Measurements from ENCODE around the gene BCAS3.

BCAS3 gene

DNA sequence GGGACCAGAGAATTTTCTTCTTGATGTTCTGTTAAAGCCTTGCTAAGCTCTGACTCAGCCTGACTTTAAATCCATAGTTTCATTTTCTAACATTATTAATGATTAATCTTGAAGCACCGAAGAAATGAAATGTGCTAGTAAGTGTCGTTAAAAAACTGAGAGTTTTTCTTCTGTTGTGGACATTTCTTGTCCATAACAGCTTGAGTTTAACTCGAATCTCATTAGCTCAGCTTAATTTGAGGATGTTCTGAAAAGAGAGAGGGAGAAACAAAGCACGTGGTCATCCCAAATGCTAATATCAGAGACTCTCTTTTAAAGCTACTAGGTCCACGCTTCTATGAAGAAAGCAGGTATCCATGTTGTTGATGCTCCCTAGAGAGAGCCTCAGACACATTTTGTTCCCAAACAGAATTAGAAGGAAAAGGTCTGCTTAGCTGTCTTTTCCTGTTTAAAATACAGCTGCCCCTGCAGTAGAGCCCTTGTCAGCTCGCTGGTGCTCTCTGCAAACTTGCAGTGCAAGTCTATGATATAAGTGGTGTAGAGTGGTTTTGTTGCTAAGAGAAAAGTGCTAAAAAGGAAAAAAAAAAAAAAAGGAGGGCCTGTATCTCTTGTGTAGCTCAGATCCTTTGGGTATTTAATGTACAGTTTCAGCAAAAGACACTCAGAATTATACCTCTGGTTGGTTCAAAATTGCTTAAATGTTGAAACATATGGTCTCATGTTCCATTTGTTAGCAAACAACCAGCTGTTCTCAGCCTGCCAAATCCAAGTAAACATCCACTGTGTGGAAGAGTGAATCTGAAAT lies 530.9 kb downstream of the BCAS3 start:
- DNase-seq, result no peak

GRCh38 chr17:61209106-61209439 lies 531.4 kb downstream of the BCAS3 start:
- no peak for DNase-seq

- peak; percentile 53 to 59 for DNase-seq
Observed at GRCh38 chr17:61209525-61209924, 531.9 kb downstream of the BCAS3 start.

GRCh38 chr17:61211236-61211635 lies 533.6 kb downstream of the BCAS3 start:
- no peak for DNase-seq

- no peak for DNase-seq
Observed at GRCh38 chr17:61212655-61213054, 535.0 kb downstream of the BCAS3 start.

DNA sequence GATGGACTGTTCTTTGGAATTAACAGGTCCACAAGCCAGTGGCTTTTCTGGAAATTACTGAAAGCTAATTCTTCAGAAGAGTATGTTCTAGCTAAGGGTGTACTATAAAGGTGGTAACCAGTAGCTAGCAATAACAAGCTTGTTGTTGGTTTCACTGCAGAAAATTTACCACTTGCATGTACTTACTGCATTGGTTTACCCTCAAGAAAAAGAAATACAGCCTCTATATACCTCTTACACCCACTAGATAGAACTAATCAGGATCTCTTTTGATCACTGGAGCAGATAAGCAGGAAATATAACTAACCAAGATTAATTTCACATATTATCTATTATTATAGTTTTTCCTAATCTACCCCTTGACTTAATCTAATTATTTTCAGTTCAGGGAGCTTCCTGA lies 537.1 kb downstream of the BCAS3 start:
- no peak for DNase-seq

DNA sequence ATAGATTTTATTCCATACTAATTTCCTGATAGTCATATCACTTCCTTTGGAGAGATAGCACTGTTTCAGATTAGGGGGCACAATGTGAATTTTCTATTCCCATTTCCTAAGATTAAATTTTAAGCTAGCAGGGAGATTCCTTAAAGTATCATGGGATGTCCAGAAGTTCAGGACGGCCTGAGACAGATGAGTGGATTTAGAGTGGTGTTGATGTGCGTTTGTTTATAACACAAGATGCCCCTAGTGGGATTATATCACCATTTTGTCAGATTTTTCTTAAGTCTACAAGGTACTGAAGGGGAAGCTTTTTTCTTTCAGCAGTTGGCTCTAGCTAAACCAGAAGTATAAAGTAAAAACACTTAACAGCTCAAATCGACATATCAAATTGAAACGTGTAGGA lies 538.4 kb downstream of the BCAS3 start:
- no peak for DNase-seq

DNA sequence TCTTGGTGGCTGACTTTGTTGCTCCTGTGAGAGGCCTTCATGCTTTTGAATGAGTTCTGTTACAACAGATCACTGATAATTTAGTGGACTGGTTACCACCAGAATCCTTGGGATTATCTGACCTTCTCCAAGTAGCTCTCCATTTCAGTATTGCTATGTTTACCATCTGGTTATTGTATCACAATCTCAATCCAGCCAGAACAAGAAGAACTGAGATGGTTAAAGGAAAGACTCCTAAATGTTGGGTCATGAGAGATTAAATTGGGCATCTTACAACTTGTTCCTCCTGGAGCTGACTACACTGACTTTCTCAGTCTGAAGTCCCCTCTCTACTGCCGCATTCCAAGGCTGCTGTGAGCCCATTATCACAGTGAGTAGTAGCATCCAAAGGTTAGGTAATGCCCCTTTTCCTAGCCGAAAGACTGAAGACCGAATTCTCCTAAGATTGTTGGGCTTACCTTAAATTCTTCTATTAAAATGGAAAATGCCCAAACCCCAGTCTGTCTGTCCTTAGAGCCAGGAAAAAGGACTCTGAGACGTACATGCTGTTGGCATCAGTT lies 540.3 kb downstream of the BCAS3 start:
- DNase-seq, result no peak

DNA sequence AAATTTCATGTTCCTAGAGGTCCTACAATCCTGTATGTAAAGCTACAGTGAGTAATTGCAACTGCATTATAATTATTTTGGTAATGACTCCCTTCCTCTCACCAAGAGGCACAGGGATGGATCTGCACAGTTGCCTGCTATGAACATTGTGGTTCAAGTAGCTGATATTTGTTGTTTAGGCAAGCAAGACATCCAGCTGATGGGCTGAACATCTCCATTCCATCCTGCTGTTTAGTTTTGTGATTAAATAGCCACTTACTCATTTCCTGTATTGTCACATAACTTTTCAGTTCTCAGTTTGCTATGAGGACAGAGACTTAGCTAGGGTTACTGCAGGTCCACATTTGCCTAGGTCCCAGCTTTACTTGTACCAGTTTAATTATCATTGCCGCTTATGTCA lies 540.8 kb downstream of the BCAS3 start:
- DNase-seq, result no peak

GRCh38 chr17:61219460-61219859 lies 541.8 kb downstream of the BCAS3 start:
- no peak for DNase-seq

GRCh38 chr17:61221181-61221580 lies 543.5 kb downstream of the BCAS3 start:
- DNase-seq, result no peak

GRCh38 chr17:61221597-61222471 lies 544.2 kb downstream of the BCAS3 start:
- DNase-seq, result no peak

DNA sequence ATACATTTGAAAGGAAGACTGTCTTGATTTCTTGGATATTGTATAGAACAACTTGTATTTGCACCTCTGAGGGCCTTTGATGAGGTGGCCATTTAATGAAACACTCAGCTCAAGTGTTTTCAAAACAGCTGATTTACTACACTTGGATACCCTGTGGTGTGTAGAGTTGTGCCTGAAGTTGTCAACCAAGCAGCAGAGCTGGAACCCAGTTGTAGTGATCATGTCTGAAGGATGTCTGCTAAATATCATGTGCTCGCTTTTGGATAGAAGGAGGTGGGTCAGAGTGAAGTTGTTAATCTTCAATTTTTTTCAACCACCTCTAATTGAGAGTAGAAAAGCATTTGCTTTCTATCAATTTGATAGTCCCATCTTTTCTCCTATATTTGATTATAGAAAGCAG lies 546.1 kb downstream of the BCAS3 start:
- DNase-seq, result no peak

DNA sequence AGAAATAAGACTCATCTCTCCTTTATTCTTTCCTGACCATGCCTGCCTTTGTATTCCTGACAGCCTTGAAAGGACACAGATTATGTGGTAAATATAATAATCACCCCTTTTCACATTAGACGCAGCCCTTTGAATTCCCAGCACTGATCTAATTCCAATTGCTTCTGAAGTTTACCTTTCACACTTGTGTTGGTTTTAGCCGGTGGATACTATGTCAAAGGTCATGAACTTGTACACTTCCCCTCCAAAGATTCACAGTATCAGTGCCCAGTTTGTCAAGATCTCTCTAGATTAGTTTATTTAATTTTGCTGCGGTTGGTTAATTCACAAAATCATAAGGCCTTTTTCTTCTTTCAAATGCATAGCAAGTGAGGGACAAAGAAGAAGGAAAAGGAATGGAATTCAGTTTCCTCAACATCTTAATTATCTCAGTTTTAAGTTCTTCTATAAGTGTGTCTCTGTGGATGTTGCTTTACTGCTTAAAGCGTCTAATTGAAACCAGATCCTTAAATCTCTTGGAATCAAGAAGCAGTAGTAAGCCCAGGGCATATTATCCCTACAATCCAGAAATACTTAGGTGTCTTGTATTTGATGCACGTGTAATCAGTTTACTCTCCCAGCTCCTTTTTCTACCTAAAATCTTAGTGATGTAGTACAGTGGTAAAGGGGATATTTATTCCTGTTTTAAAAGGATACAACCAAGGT lies 547.7 kb downstream of the BCAS3 start:
- no peak for DNase-seq

GRCh38 chr17:61227866-61228265 lies 550.2 kb downstream of the BCAS3 start:
- no peak for DNase-seq

- DNase-seq, result no peak
Observed at GRCh38 chr17:61230461-61230860, 552.8 kb downstream of the BCAS3 start.

GRCh38 chr17:61230972-61231820 lies 553.5 kb downstream of the BCAS3 start:
- DNase-seq, result no peak

- no peak for DNase-seq
Observed at GRCh38 chr17:61232871-61233270, 555.2 kb downstream of the BCAS3 start.

- DNase-seq, result no peak
Observed at GRCh38 chr17:61233991-61234750, 556.5 kb downstream of the BCAS3 start.

- no peak for DNase-seq
Observed at GRCh38 chr17:61235001-61235826, 557.6 kb downstream of the BCAS3 start.

DNA sequence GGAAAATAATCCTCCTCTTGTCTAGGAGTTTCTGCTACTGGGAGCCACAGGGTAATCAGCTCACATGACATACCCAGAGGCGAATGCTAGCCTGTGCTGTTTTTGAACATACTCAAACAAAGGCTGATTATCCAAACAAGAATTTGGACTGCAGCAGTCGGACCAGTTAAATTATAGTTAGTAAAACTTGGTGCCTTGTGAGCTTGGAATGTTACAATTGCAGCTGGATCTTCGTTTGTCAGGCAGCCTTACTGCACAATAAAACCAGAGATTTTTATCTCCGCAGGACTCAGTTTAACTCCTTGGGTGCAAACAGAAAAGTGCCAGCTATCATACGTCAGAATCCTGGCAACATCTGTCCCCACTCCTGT lies 558.2 kb downstream of the BCAS3 start:
- DNase-seq, result peak; percentile 26 to 39

All from hippocampal formation (tissue), 2 donors.